ENCODE measurements around the gene ARHGEF6. TPM values are rescaled to one million over a fixed set of nuclear protein-coding genes. Genes with fewer than 3 reads are reported as not detected.

ARHGEF6 gene
- total RNA-seq, 2 donors from 2014 or later: 14.2 to 17.7 TPM

GRCh38 chrX:136662104-136662503 lies 118.6 kb downstream of the ARHGEF6 start:
- intact Hi-C loops (cut with DNase I): no loop called here
- no peak for DNase-seq (ENCODE audit: low spot score)

- intact Hi-C loops (cut with DNase I): no loop called here
- DNase-seq (ENCODE audit: low spot score): no peak
These were observed 119.8 kb downstream of the ARHGEF6 start for GRCh38 chrX:136660896-136661295.

- no peak for DNase-seq (ENCODE audit: low spot score)
- intact Hi-C loops (cut with DNase I): loop anchor here in 1 of 2 donors (5.0 kb wide), 1 partner anchor 482 kb away; no protein-coding TSS in a partner anchor
These were observed 121.6 kb downstream of the ARHGEF6 start for GRCh38 chrX:136659174-136659573.

- DNase-seq (ENCODE audit: low spot score): no peak
- intact Hi-C loops (cut with DNase I): loop anchor here in 1 of 2 donors (5.0 kb wide), 1 partner anchor 481 kb away; no protein-coding TSS in a partner anchor
These were observed 122.6 kb downstream of the ARHGEF6 start for GRCh38 chrX:136658151-136658550.

- no peak for DNase-seq (ENCODE audit: low spot score)
- intact Hi-C loops (cut with DNase I): loop anchor here in 1 of 2 donors (5.0 kb wide), 1 partner anchor 479 kb away; no protein-coding TSS in a partner anchor
These were observed 124.3 kb downstream of the ARHGEF6 start for GRCh38 chrX:136656361-136656964.

- intact Hi-C loops (cut with DNase I): no loop called here
- DNase-seq (ENCODE audit: low spot score): no peak
These were observed 127.7 kb downstream of the ARHGEF6 start for GRCh38 chrX:136652822-136653723.

GRCh38 chrX:136650811-136651210 lies 129.9 kb downstream of the ARHGEF6 start:
- intact Hi-C loops (cut with DNase I): no loop called here
- DNase-seq (ENCODE audit: low spot score): no peak

- intact Hi-C loops (cut with DNase I): no loop called here
- no peak for DNase-seq (ENCODE audit: low spot score)
These were observed 132.9 kb downstream of the ARHGEF6 start, which contains the start of gene CD40LG for GRCh38 chrX:136647677-136648360. Gene CD40LG, plus strand, starts transcription at chrX:136648158. Its CDS starts 91 bp downstream, at chrX:136648249.

GRCh38 chrX:136646602-136647239 lies 134.0 kb downstream of the ARHGEF6 start:
- no peak for DNase-seq (ENCODE audit: low spot score)
- intact Hi-C loops (cut with DNase I): no loop called here

GRCh38 chrX:136643243-136643642 lies 137.5 kb downstream of the ARHGEF6 start:
- intact Hi-C loops (cut with DNase I): no loop called here

GRCh38 chrX:136639506-136640176 lies 141.1 kb downstream of the ARHGEF6 start:
- intact Hi-C loops (cut with DNase I): no loop called here
- DNase-seq (ENCODE audit: low spot score): no peak

More at GRCh38 chrX:136643243-136643642, 137.5 kb downstream of the ARHGEF6 start:
- DNase-seq (ENCODE audit: low spot score): no peak

GRCh38 chrX:136636121-136636520 lies 144.6 kb downstream of the ARHGEF6 start:
- DNase-seq (ENCODE audit: low spot score): no peak
- intact Hi-C loops (cut with DNase I): no loop called here

GRCh38 chrX:136635235-136635634 lies 145.5 kb downstream of the ARHGEF6 start:
- no peak for DNase-seq (ENCODE audit: low spot score)
- intact Hi-C loops (cut with DNase I): no loop called here

GRCh38 chrX:136630881-136631280 lies 149.9 kb downstream of the ARHGEF6 start:
- intact Hi-C loops (cut with DNase I): loop anchor here in 1 of 2 donors (5.0 kb wide), 1 partner anchor 1129 kb away; no protein-coding TSS in a partner anchor
- no peak for DNase-seq (ENCODE audit: low spot score)

GRCh38 chrX:136629084-136629750 lies 151.5 kb downstream of the ARHGEF6 start:
- intact Hi-C loops (cut with DNase I): no loop called here

GRCh38 chrX:136627409-136627808 lies 153.3 kb downstream of the ARHGEF6 start:
- intact Hi-C loops (cut with DNase I): no loop called here
- no peak for DNase-seq (ENCODE audit: low spot score)

More at GRCh38 chrX:136629084-136629750, 151.5 kb downstream of the ARHGEF6 start:
- no peak for DNase-seq (ENCODE audit: low spot score)

GRCh38 chrX:136626891-136627290 lies 153.8 kb downstream of the ARHGEF6 start:
- intact Hi-C loops (cut with DNase I): no loop called here
- DNase-seq (ENCODE audit: low spot score): no peak

- intact Hi-C loops (cut with DNase I): no loop called here
- DNase-seq (ENCODE audit: low spot score): no peak
These were observed 154.5 kb downstream of the ARHGEF6 start for GRCh38 chrX:136626237-136626636.
